WERI-Rb-1 (cell line): ENCODE results near the gene ALG11.

ENCODE experiments used
- DNase-seq: peaks from one replicate; pipeline ENCODE4 v3.0.0-alpha.2; 2020
- H3K27ac ChIP-seq: fragments of 250-450 bp; sonication (Bioruptor Pico); 2 replicates; pipeline ENCODE4 v1.5.1; 2020; ENCODE audit warnings: mild to moderate bottlenecking, moderate library complexity
- H3K27me3 ChIP-seq: fragments of 250-450 bp; sonication (Bioruptor Pico); 2 replicates; pipeline ENCODE4 v1.5.1; 2021; ENCODE audit warnings: mild to moderate bottlenecking, low read depth, moderate library complexity; ENCODE audit not compliant: insufficient read depth, severe bottlenecking
- H3K36me3 ChIP-seq: fragments of 250-450 bp; sonication (Bioruptor Pico); 2 replicates; pipeline ENCODE4 v1.5.1; 2020; ENCODE audit warnings: mild to moderate bottlenecking, moderate library complexity
- H3K4me3 ChIP-seq: 2 replicates; pipeline ENCODE4 v1.5.1; 2011; ENCODE audit warnings: low read depth, mild to moderate bottlenecking, control low read depth, low read length
- H3K9me3 ChIP-seq: fragments of 250-450 bp; sonication (Bioruptor Pico); 2 replicates; pipeline ENCODE4 v1.5.1; 2021; ENCODE audit warnings: mild to moderate bottlenecking, moderate library complexity; ENCODE audit not compliant: severe bottlenecking
- TF ChIP-seq, protein P1 (sequence below): IDR thresholded peaks from 2 replicates; pipeline ENCODE4 v1.5.1; 2011; ENCODE audit warnings: low read depth, mild to moderate bottlenecking, control low read depth, inconsistent platforms, low read length

ALG11 gene

DNA sequence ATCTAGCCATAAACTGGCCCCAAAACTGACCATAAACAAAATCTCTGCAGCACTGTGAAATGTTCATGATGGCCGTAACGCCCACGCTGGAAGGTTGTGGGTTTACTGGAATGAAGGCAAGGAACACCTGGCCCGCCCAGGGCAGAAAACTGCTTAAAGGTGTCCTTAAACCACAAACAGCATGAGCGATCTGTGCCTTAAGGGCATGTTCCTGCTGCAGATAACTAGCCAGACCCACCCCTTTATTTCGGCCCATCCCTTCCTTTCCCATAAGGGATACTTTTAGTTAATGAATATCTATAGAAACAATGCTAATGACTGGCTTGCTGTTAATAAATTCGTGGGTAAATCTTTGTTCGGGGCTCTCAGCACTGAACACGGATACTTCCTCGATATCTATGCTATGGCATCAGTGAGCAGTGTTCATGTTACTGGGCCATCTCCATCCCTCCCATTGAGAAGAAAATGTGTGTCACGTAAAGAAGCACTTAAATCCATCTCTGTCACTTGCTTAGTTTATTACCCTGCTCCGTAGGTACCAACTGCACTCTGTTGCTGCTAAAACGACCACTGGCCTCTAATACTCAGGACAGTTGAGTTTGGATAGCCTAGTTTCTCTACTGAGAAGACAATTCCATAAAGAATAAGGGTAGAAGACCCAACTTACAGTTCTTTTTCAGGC lies 6.2 kb upstream of the ALG11 start:
- TF ChIP-seq, protein P1, sequence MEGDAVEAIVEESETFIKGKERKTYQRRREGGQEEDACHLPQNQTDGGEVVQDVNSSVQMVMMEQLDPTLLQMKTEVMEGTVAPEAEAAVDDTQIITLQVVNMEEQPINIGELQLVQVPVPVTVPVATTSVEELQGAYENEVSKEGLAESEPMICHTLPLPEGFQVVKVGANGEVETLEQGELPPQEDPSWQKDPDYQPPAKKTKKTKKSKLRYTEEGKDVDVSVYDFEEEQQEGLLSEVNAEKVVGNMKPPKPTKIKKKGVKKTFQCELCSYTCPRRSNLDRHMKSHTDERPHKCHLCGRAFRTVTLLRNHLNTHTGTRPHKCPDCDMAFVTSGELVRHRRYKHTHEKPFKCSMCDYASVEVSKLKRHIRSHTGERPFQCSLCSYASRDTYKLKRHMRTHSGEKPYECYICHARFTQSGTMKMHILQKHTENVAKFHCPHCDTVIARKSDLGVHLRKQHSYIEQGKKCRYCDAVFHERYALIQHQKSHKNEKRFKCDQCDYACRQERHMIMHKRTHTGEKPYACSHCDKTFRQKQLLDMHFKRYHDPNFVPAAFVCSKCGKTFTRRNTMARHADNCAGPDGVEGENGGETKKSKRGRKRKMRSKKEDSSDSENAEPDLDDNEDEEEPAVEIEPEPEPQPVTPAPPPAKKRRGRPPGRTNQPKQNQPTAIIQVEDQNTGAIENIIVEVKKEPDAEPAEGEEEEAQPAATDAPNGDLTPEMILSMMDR: no peak
- Histone ChIP-seq H3K36me3 (no peaks in the 10 kb centered on the region), H3K4me3 (no peak overlapping the region), H3K27ac (no peak overlapping the region), H3K27me3 (no peaks in the 10 kb centered on the region), H3K9me3 (no peaks in the 10 kb centered on the region)
- DNase-seq: no peak

DNA sequence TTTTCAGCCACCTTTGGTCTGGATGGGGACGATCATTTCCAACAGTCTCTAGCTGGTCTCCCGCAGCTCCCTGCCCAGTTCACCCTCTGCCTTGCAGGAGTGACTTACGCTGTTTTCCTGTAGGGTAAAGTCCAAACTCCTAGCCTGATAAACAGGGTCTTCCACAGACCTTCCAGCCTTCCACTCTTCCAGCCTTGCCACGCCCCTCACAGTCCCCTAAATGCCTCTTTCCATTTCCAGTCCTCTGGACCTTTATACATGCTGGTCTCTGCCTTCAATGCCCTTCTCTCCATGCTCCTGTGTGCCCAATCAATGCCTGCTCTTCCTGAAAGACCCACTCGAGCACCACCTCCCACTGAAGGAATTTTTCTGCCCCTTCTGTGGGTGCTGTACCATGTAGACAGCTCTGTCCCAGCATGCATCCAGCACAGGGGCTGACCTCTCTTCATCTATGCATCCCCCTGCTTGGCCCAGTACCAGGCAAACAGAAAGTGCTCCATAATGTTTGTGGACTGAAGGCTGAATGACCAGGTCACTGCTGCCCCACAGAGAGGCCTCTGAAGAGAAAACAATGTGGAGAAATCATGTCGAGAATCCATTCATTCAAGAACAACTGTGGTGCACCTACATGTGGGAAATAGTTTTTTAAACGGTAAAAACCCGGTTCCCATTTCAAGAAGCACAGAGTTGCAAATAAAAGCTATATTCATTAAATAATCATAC lies 5.5 kb upstream of the ALG11 start:
- TF ChIP-seq, protein P1: no peak
- DNase-seq: no peak

GRCh38 chr13:52009946-52010345 lies 2.3 kb upstream of the ALG11 start:
- TF ChIP-seq, protein P1: no peak
- DNase-seq: no peak
- H3K4me3 ChIP-seq: no peak overlapping the region

More for the DNA sequence above, 5.5 kb upstream of the ALG11 start:
- H3K9me3 ChIP-seq: no peaks in the 10 kb centered on the region
- no peak overlapping the region for H3K27ac ChIP-seq
- H3K36me3 ChIP-seq: no peaks in the 10 kb centered on the region
- no peak overlapping the region for H3K4me3 ChIP-seq
- no peaks in the 10 kb centered on the region for H3K27me3 ChIP-seq

DNA sequence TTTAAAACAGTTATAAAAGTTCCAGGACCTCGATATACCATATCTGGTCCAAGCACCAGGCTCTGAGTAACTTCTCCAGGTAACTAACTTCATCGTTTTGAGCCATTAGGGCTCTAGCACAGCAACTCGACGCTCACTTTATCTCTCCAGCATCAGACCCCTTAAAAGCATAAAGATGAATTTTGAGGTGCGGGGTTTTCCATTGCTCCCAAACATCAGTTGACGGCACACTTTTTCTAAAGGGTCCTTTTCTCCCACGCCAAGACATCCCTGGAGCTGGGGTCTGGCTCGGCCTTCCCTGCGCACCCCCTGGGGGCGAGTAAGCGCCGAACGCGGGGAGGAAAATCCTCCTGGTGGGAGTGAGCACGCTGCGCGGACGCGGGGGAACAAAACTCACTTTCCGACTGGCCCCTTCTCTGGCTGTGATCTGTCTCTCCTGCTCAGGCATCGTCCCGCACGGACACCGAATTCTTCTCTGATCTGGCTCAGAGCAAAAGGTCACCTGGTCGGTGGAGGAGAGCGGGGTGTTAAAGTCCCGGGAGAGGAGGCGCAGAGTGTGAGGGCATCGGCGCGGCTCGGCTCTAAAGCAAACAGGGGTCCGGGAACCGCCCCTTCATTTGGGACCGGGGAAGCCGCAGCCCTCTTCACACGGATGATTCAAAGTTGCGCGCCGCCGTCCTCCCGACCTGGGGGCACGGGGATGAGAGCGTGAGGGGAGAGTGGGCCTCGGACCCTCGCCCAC lies 1.1 kb upstream of the ALG11 start, which contains the start of gene ATP7B:
TSS of gene ATP7B (minus strand) at position 561 of the 742 bp plus-strand sequence. CDS start at position 448, 113 bp downstream.
- H3K36me3 ChIP-seq: no peaks in the 10 kb centered on the region
- H3K27me3 ChIP-seq: no peaks in the 10 kb centered on the region
- DNase-seq: peak; percentile 11
- no peaks in the 10 kb centered on the region for H3K9me3 ChIP-seq
- peak within 1 kb of the TSS; percentile 81 for H3K4me3 ChIP-seq
- TF ChIP-seq, protein P1: no peak
- H3K27ac ChIP-seq: peak within 1 kb of the TSS; percentile 78

More at GRCh38 chr13:52009946-52010345, 2.3 kb upstream of the ALG11 start:
- H3K27ac ChIP-seq: no peak overlapping the region
- H3K36me3 ChIP-seq: no peaks in the 10 kb centered on the region
- H3K27me3 ChIP-seq: no peaks in the 10 kb centered on the region
- no peaks in the 10 kb centered on the region for H3K9me3 ChIP-seq

DNA sequence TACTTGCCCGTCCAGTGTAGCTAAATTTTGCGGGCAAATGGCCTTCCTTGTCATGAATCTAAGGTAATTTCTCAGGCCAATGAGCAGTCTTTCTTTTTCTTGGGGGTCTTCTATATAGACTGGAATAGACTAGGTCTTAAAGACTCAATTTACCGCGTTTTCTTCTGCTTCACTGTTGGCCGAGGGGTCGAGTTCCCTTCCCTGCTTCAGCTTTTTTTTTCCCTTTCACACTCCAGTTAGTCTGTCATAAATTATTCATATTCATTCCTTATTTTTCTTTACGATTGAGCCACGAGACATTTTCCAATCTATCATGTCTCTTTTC lies 276 bp downstream of the ALG11 start:
- no peak for DNase-seq
- H3K27ac ChIP-seq: peak overlapping the region; percentile 78
- H3K27me3 ChIP-seq: no peaks in the 10 kb centered on the region
- TF ChIP-seq, protein P1: no peak
- peak overlapping the region; percentile 81 for H3K4me3 ChIP-seq
- H3K36me3 ChIP-seq: no peaks in the 10 kb centered on the region
- H3K9me3 ChIP-seq: no peaks in the 10 kb centered on the region
